ENCODE results near the gene RRBP1.

RRBP1 gene

GRCh38 chr20:17726902-17727301 lies 44.9 kb upstream of the RRBP1 start:
- peaks cover 0 to 2% of the 10 kb centered on the region in 2 donors for H3K27me3 ChIP-seq
- no peaks in the 10 kb centered on the region for H3K9me3 ChIP-seq
- DNase-seq = no peak
- intact Hi-C loops (cut with DNase I; ENCODE audit: low total_unique reads) = no loop called here
- H3K27ac ChIP-seq = no peak overlapping the region
- no peak for TF ChIP-seq CTCF (IDR thresholded peaks at IDR 0.05)
- no peaks in the 10 kb centered on the region for H3K36me3 ChIP-seq
- no peak overlapping the region for H3K4me3 ChIP-seq
- no peaks in the 10 kb centered on the region for H3K4me1 ChIP-seq

- no peaks in the 10 kb centered on the region for H3K9me3 ChIP-seq
- H3K36me3 ChIP-seq = no peaks in the 10 kb centered on the region
- intact Hi-C loops (cut with DNase I; ENCODE audit: low total_unique reads) = no loop called here
Measured at GRCh38 chr20:17725094-17725835, 43.2 kb upstream of the RRBP1 start.

GRCh38 chr20:17723301-17723691 lies 41.3 kb upstream of the RRBP1 start:
- no peak for TF ChIP-seq CTCF (IDR thresholded peaks at IDR 0.05)
- intact Hi-C loops (cut with DNase I; ENCODE audit: low total_unique reads) = no loop called here
- Histone ChIP-seq H3K4me1 (no peaks in the 10 kb centered on the region), H3K27me3 (peaks cover 0 to 3% of the 10 kb centered on the region in 2 donors), H3K36me3 (no peaks in the 10 kb centered on the region), H3K27ac (no peak overlapping the region), H3K4me3 (no peak overlapping the region), H3K9me3 (no peaks in the 10 kb centered on the region)
- no peak for DNase-seq

More at GRCh38 chr20:17725094-17725835, 43.2 kb upstream of the RRBP1 start:
- H3K4me1 ChIP-seq = no peaks in the 10 kb centered on the region
- H3K4me3 ChIP-seq = no peak overlapping the region
- H3K27ac ChIP-seq = no peak overlapping the region
- TF ChIP-seq CTCF (IDR thresholded peaks at IDR 0.05) = no peak
- no peak for DNase-seq
- H3K27me3 ChIP-seq = peaks cover 0 to 3% of the 10 kb centered on the region in 2 donors

GRCh38 chr20:17722493-17723300 lies 40.7 kb upstream of the RRBP1 start:
- no peak overlapping the region for H3K27ac ChIP-seq
- TF ChIP-seq CTCF (IDR thresholded peaks at IDR 0.05) = no peak
- no peaks in the 10 kb centered on the region for H3K9me3 ChIP-seq
- intact Hi-C loops (cut with DNase I; ENCODE audit: low total_unique reads) = no loop called here
- DNase-seq = no peak
- H3K4me1 ChIP-seq = no peaks in the 10 kb centered on the region
- H3K4me3 ChIP-seq = no peak overlapping the region
- no peaks in the 10 kb centered on the region for H3K36me3 ChIP-seq
- H3K27me3 ChIP-seq = peaks cover 0 to 3% of the 10 kb centered on the region in 2 donors

GRCh38 chr20:17721802-17722486 lies 39.9 kb upstream of the RRBP1 start:
- intact Hi-C loops (cut with DNase I; ENCODE audit: low total_unique reads) = no loop called here
- Histone ChIP-seq H3K36me3 (no peaks in the 10 kb centered on the region), H3K4me3 (no peak overlapping the region), H3K27me3 (peaks cover 0 to 3% of the 10 kb centered on the region in 2 donors), H3K27ac (no peak overlapping the region), H3K9me3 (no peaks in the 10 kb centered on the region), H3K4me1 (no peaks in the 10 kb centered on the region)
- no peak for TF ChIP-seq CTCF (IDR thresholded peaks at IDR 0.05)
- DNase-seq = no peak

All from tibial artery (tissue), 4 donors.